OCI-LY1 (cell line): ENCODE measurements around the gene NLRP5.

Source experiments
- EZH2 ChIP-seq: fragments of 200-600 bp; sonication (generic), shearing (Covaris generic); IDR thresholded peaks from 2 replicates; pipeline ENCODE4 v1.8.0; 2017; ENCODE audit warnings: borderline replicate concordance, mixed run types, mild to moderate bottlenecking, antibody characterized with exemption, low read length, moderate library complexity, mixed read lengths
- TF ChIP-seq, protein P1 (sequence below): fragments of 200-600 bp; sonication (generic), shearing (Covaris generic); IDR thresholded peaks from 2 replicates; pipeline ENCODE4 v1.5.1; 2017; ENCODE audit warnings: mild to moderate bottlenecking, antibody characterized with exemption, low read length, moderate library complexity, mixed read lengths

DNA sequence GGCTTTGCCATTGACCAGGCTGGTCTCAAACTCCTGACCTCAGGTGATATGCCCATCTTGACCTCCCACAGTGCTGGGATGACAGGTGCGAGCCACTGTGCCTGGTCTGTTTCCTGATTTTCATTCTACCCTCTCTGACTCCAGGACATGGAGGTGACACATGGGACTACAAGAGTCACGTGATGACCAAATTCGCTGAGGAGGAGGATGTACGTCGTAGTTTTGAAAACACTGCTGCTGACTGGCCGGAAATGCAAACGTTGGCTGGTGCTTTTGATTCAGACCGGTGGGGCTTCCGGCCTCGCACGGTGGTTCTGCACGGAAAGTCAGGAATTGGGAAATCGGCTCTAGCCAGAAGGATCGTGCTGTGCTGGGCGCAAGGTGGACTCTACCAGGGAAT, 40.2 kb downstream of the NLRP5 start:
- TF ChIP-seq, protein P1, sequence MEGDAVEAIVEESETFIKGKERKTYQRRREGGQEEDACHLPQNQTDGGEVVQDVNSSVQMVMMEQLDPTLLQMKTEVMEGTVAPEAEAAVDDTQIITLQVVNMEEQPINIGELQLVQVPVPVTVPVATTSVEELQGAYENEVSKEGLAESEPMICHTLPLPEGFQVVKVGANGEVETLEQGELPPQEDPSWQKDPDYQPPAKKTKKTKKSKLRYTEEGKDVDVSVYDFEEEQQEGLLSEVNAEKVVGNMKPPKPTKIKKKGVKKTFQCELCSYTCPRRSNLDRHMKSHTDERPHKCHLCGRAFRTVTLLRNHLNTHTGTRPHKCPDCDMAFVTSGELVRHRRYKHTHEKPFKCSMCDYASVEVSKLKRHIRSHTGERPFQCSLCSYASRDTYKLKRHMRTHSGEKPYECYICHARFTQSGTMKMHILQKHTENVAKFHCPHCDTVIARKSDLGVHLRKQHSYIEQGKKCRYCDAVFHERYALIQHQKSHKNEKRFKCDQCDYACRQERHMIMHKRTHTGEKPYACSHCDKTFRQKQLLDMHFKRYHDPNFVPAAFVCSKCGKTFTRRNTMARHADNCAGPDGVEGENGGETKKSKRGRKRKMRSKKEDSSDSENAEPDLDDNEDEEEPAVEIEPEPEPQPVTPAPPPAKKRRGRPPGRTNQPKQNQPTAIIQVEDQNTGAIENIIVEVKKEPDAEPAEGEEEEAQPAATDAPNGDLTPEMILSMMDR: no peak
- TF ChIP-seq EZH2: no peak
